Astrocyte (in vitro differentiated cells and primary cell): Measurements from ENCODE around the gene CDK16. TPM values are rescaled to one million over a fixed set of nuclear protein-coding genes. Genes with fewer than 3 reads are reported as not detected.

Source experiments
- DNase-seq: peaks from one replicate; pipeline ENCODE4 v3.0.0-alpha.2; 2010; ENCODE audit warnings: low read depth
- FAIRE-seq: peaks from 2 replicates; lab custom pipeline; 2011; peaks lifted over from hg19 to GRCh38; lab: Jason Lieb, UNC
- H2AFZ ChIP-seq: 2 replicates; pipeline ENCODE4 v1.6.0; 2012; ENCODE audit warnings: low read depth, low read length, inconsistent platforms
- H3K27ac ChIP-seq: 2 replicates; pipeline ENCODE4 v1.5.1; 2011; ENCODE audit warnings: low read depth, low read length, inconsistent platforms
- H3K27me3 ChIP-seq: 2 replicates; pipeline ENCODE4 v1.6.0; 2011; ENCODE audit warnings: low read length, inconsistent platforms; ENCODE audit not compliant: insufficient read depth
- H3K36me3 ChIP-seq: 2 replicates; pipeline ENCODE4 v1.5.1; 2011; ENCODE audit warnings: low read length, inconsistent platforms; ENCODE audit not compliant: insufficient read depth
- H3K4me1 ChIP-seq: 2 replicates; pipeline ENCODE4 v1.5.1; 2011; ENCODE audit warnings: low read length, inconsistent platforms; ENCODE audit not compliant: insufficient read depth
- H3K4me2 ChIP-seq: 2 replicates; pipeline ENCODE4 v1.6.0; 2012; ENCODE audit warnings: low read length, inconsistent platforms
- H3K4me3 ChIP-seq: 2 replicates; pipeline ENCODE4 v1.5.1; 2011; ENCODE audit warnings: low read depth, mild to moderate bottlenecking, low read length, inconsistent platforms; ENCODE audit not compliant: insufficient read depth
- H3K79me2 ChIP-seq: 2 replicates; pipeline ENCODE4 v1.6.0; 2012; ENCODE audit warnings: mild to moderate bottlenecking, low read length, inconsistent platforms; ENCODE audit not compliant: insufficient read depth
- H3K9ac ChIP-seq: 2 replicates; pipeline ENCODE4 v1.6.0; 2012; ENCODE audit warnings: mild to moderate bottlenecking, low read length, inconsistent platforms
- H3K9me3 ChIP-seq: 2 replicates; pipeline ENCODE4 v1.5.1; 2012; ENCODE audit warnings: low read depth, mild to moderate bottlenecking, low read length, inconsistent platforms; ENCODE audit not compliant: insufficient read depth
- H4K20me1 ChIP-seq: 2 replicates; pipeline ENCODE4 v1.6.0; 2012; ENCODE audit warnings: low read length, inconsistent platforms; ENCODE audit not compliant: insufficient read depth
- H3K27ac Mint-ChIP-seq: one replicate; pipeline ENCODE4 v1.8.0; 2021; ENCODE audit warnings: mild to moderate bottlenecking, mixed read lengths; ENCODE audit not compliant: unreplicated experiment
- H3K27me3 Mint-ChIP-seq: one replicate; pipeline ENCODE4 v1.8.0; 2021; ENCODE audit warnings: low read depth, mixed read lengths; ENCODE audit not compliant: unreplicated experiment
- H3K36me3 Mint-ChIP-seq: one replicate; pipeline ENCODE4 v1.8.0; 2021; ENCODE audit warnings: low read depth, mixed read lengths; ENCODE audit not compliant: unreplicated experiment
- H3K4me1 Mint-ChIP-seq: one replicate; pipeline ENCODE4 v1.8.0; 2021; ENCODE audit warnings: low read depth, mixed read lengths; ENCODE audit not compliant: unreplicated experiment
- H3K4me3 Mint-ChIP-seq: one replicate; pipeline ENCODE4 v1.8.0; 2021; ENCODE audit warnings: mild to moderate bottlenecking, moderate library complexity, mixed read lengths; ENCODE audit not compliant: unreplicated experiment
- H3K9me3 Mint-ChIP-seq: one replicate; pipeline ENCODE4 v1.8.0; 2021; ENCODE audit warnings: mild to moderate bottlenecking, mixed read lengths; ENCODE audit not compliant: unreplicated experiment
- EZH2 ChIP-seq: IDR thresholded peaks from 2 replicates; pipeline ENCODE4 v1.6.1; 2012; ENCODE audit warnings: mild to moderate bottlenecking, low read length, inconsistent platforms; ENCODE audit not compliant: insufficient read depth
- total RNA-seq: library from RNA; stranded (reverse); gene quantifications from 2 replicates; pipeline ENCODE4 v1.2.1, GENCODE V29; 2021
- TF ChIP-seq, protein P1 (sequence below): IDR thresholded peaks from 2 replicates; pipeline ENCODE4 v1.5.1; 2011; ENCODE audit warnings: low read depth, mild to moderate bottlenecking, inconsistent platforms, low read length, moderate library complexity; ENCODE audit not compliant: insufficient read depth

The CDK16 gene
- total RNA-seq, 1 donor from 2014 or later: 128 TPM

DNA sequence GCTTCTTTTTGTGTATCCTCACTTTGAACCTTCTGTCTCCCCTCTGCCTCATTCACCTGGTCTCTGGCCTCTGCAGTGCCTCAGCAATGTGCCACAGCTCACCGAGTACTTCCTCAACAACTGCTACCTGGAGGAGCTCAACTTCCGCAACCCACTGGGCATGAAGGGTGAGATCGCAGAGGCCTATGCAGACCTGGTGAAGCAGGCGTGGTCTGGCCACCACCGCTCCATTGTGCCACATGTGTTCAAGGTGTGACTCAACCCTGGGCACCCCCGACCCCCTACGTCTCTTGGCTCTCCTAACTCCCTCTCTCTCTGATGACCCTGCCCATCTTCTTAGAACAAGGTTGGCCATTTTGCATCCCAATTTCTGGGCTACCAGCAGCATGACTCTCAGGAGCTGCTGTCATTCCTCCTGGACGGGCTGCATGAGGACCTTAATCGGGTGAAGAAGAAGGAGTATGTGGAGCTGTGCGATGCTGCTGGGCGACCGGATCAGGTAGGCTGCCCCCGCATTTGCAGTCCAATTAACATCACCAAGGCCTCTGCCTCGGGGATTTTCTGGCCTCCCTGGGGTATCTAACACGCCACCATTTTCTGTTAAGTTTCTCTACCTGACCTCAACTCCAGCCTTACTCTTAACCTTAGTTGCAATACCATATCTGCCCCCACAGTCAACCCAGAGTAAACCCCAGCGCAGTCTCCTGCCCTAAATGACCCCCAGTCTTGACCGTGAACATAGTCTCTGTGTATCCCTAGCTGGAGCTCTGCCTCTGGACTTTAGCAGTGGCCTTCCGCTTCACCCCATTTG, 22.9 kb downstream of the CDK16 start:
- Histone ChIP-seq H3K4me1 (no peaks in the 10 kb centered on the region), H3K36me3 (peaks cover 12% of the 10 kb centered on the region), H3K79me2 (peaks cover 35% of the 10 kb centered on the region), H3K27ac (no peak overlapping the region), H3K4me3 (no peak overlapping the region), H3K4me2 (no peak overlapping the region), H3K27me3 (no peaks in the 10 kb centered on the region), H2AFZ (no peak overlapping the region), H3K9ac (no peak overlapping the region), H3K9me3 (no peaks in the 10 kb centered on the region), H4K20me1 (peaks cover 18% of the 10 kb centered on the region)
- TF ChIP-seq EZH2: no peak
- TF ChIP-seq, protein P1, sequence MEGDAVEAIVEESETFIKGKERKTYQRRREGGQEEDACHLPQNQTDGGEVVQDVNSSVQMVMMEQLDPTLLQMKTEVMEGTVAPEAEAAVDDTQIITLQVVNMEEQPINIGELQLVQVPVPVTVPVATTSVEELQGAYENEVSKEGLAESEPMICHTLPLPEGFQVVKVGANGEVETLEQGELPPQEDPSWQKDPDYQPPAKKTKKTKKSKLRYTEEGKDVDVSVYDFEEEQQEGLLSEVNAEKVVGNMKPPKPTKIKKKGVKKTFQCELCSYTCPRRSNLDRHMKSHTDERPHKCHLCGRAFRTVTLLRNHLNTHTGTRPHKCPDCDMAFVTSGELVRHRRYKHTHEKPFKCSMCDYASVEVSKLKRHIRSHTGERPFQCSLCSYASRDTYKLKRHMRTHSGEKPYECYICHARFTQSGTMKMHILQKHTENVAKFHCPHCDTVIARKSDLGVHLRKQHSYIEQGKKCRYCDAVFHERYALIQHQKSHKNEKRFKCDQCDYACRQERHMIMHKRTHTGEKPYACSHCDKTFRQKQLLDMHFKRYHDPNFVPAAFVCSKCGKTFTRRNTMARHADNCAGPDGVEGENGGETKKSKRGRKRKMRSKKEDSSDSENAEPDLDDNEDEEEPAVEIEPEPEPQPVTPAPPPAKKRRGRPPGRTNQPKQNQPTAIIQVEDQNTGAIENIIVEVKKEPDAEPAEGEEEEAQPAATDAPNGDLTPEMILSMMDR: no peak
- peaks cover 2% of the 10 kb centered on the region for H3K4me1 Mint-ChIP-seq
- FAIRE-seq: peak; percentile 86
- H3K27me3 Mint-ChIP-seq: no peaks in the 10 kb centered on the region
- no peaks in the 10 kb centered on the region for H3K9me3 Mint-ChIP-seq
- DNase-seq: no peak
- H3K4me3 Mint-ChIP-seq: no peak overlapping the region
- peaks cover 18% of the 10 kb centered on the region for H3K36me3 Mint-ChIP-seq
- no peak overlapping the region for H3K27ac Mint-ChIP-seq

DNA sequence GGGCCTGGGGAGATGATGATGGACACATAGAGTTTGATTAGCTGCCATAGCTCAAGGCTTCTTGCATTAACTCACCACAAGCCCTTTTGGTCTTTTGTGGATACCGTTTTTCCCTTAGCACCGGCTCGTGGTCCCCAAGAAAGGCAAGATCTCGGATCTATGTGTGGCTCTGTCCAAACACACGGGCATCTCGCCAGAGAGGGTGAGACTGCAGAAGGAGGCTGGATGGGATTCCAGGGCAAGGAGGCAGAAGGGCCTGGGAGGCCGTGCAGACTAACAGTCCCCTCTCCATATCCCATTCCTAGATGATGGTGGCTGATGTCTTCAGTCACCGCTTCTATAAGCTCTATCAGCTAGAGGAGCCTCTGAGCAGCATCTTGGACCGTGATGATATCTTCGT, 23.8 kb downstream of the CDK16 start:
- Mint-ChIP-seq H3K36me3 (peaks cover 18% of the 10 kb centered on the region), H3K27ac (no peak overlapping the region), H3K9me3 (no peaks in the 10 kb centered on the region), H3K27me3 (no peaks in the 10 kb centered on the region), H3K4me1 (peaks cover 2% of the 10 kb centered on the region), H3K4me3 (no peak overlapping the region)
- H2AFZ ChIP-seq: no peak overlapping the region
- DNase-seq (no peak), FAIRE-seq (no peak)
- peaks cover 12% of the 10 kb centered on the region for H3K36me3 ChIP-seq
- no peaks in the 10 kb centered on the region for H3K27me3 ChIP-seq
- H3K27ac ChIP-seq: no peak overlapping the region
- peaks cover 26% of the 10 kb centered on the region for H3K79me2 ChIP-seq
- no peak overlapping the region for H3K4me2 ChIP-seq
- H4K20me1 ChIP-seq: peaks cover 11% of the 10 kb centered on the region
- no peak overlapping the region for H3K4me3 ChIP-seq
- H3K9ac ChIP-seq: no peak overlapping the region
- TF ChIP-seq EZH2: no peak
- TF ChIP-seq, protein P1: no peak
- no peaks in the 10 kb centered on the region for H3K9me3 ChIP-seq
- peaks cover under 1% of the 10 kb centered on the region for H3K4me1 ChIP-seq

DNA sequence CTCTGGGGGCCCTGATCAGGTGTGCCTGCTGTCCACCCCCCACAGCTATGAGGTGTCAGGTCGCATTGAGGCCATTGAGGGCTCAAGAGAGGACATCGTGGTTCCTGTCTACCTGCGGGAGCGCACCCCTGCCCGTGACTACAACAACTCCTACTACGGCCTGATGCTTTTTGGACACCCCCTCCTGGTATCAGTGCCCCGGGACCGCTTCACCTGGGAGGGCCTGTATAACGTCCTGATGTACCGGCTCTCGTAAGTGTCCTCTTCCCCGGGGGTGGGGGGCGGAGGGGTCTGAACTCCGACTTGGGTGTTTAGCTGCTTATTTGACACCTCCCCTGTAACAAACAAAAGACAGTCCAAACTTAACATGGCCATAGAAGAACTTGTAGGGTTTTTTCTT, 24.9 kb downstream of the CDK16 start:
- no peak overlapping the region for H2AFZ ChIP-seq
- H3K9ac ChIP-seq: no peak overlapping the region
- TF ChIP-seq EZH2: no peak
- TF ChIP-seq, protein P1: no peak
- H3K27me3 ChIP-seq: no peaks in the 10 kb centered on the region
- H3K79me2 ChIP-seq: peaks cover 17% of the 10 kb centered on the region
- H3K27ac ChIP-seq: no peak overlapping the region
- no peaks in the 10 kb centered on the region for H3K9me3 Mint-ChIP-seq
- peaks cover 4% of the 10 kb centered on the region for H3K4me1 ChIP-seq
- H3K4me3 ChIP-seq: no peak overlapping the region
- FAIRE-seq: no peak
- peaks cover 11% of the 10 kb centered on the region for H4K20me1 ChIP-seq
- peaks cover 2% of the 10 kb centered on the region for H3K4me1 Mint-ChIP-seq
- peaks cover 12% of the 10 kb centered on the region for H3K36me3 ChIP-seq
- H3K27me3 Mint-ChIP-seq: no peaks in the 10 kb centered on the region
- H3K9me3 ChIP-seq: no peaks in the 10 kb centered on the region
- H3K4me3 Mint-ChIP-seq: no peak overlapping the region
- no peak overlapping the region for H3K27ac Mint-ChIP-seq
- no peak overlapping the region for H3K4me2 ChIP-seq
- peaks cover 18% of the 10 kb centered on the region for H3K36me3 Mint-ChIP-seq
- no peak for DNase-seq
